ENCODE measurements around the gene BBS2.

GRCh38 chr16:56448005-56448404, 71.8 kb downstream of the BBS2 start:
- TF ChIP-seq ZNF484 (CRISPR knock-in tag; IDR thresholded peaks at IDR 0.05; ENCODE audit: borderline replicate concordance, low read depth) (no peak), FUBP1 (CRISPR knock-in tag; IDR thresholded peaks at IDR 0.05; ENCODE audit: borderline replicate concordance) (no peak), ZFAT (CRISPR knock-in tag; conservative IDR thresholded peaks at IDR 0.05) (no peak), HNF4G (IDR thresholded peaks at IDR 0.05; ENCODE audit: borderline replicate concordance, low read depth, low read length) (no peak), HNF4G (CRISPR knock-in tag; IDR thresholded peaks at IDR 0.05; ENCODE audit: borderline replicate concordance, low read depth) (no peak), RAD21 (CRISPR knock-in tag; IDR thresholded peaks at IDR 0.05) (no peak), REST (IDR thresholded peaks at IDR 0.05; ENCODE audit: borderline replicate concordance in 1 of 2, low read depth in 1 of 2, low read length in 2 of 2) (no peak), RCOR2 (CRISPR knock-in tag; IDR thresholded peaks at IDR 0.05) (no peak)

All from HepG2 (cell line).